Esophagus muscularis mucosa (tissue), 4 donors: ENCODE results near the gene CIAO1.

Experiments
- CTCF ChIP-seq, 3 experiments: fragments of 200-600 bp in 2 of 3; fragments of 450-650 bp in 1 of 3; sonication (generic) in 2 of 3; IDR thresholded peaks; one replicate each; pipeline ENCODE4 v1.5.1; 2017 to 2019; ENCODE audit warnings: antibody characterized with exemption in 3 of 3, mild to moderate bottlenecking in 2 of 3, moderate library complexity in 1 of 3
- EP300 ChIP-seq: sonication (generic); formaldehyde crosslinking; IDR thresholded peaks from one replicate; pipeline ENCODE4 v1.6.1; 2017; ENCODE audit warnings: antibody characterized with exemption
- POLR2A ChIP-seq: fragments of 450-650 bp; IDR thresholded peaks from one replicate; pipeline ENCODE4 v1.6.1; 2017; ENCODE audit warnings: antibody characterized with exemption, moderate library complexity, mild to moderate bottlenecking, low read depth

- no peak for TF ChIP-seq CTCF (IDR thresholded peaks at IDR 0.05)
- no peak for TF ChIP-seq POLR2A
- no peak for TF ChIP-seq EP300
Observed at GRCh38 chr2:96296925-96297324, 30.9 kb downstream of the CIAO1 start.
